ENCODE data around the gene DHX29.
A peak's percentile ranks its signal among the peaks of the same experiment; 100 is the strongest.

DHX29 gene

DNA sequence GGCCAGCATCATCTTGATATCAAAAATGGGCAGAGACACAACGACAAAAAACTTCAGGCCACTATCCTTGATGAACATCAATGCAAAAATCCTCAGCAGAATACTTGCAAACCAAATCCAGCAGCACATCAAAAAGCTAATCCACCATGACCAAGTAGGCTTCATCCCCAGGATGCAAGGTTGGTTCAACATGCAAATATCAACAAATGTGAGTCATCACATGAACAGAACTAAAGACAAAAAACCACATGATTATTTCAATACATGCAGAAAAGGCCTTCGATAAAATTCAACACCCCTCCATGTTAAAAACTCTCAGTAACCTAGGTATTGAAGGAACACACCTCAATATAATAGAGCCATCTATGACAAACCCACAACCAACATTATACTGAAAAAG lies 8.8 kb upstream of the DHX29 start:
- DNase-seq: no peak

DNA sequence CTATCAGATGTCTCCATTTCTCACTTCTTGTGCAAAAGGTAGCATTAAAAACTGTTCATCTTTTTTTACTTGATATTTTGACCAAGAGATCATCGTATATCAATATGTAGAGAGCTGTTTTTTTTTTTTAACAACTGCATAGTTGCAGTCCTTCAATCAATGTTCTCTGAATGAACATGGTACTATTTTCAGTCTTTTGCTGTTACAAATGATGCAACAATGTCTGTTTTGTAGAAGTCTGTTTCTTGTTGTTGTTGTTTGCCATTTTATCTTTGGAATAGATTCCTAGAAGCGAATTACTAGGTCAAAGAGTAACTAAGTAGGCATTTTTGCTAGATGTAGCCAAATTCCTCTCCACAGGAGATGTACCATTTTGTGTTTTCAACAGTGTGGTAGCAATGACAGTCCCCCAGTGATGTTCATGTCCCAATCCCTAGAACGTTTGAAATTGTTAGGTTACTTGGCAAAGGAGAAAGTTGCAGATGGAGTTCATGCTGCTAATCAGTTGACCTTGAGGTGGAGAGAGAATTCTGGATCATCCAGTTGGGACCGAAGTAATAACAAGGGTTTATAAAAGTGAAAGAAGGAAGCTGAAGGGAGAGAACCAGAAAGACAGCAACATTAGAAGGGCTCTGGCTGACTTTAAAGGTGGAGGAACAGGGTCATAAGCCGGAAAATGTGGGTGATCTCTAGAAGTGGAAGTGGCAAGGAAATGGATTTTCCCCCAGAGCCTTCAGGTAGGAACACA lies 6.5 kb upstream of the DHX29 start:
- no peak for DNase-seq

DNA sequence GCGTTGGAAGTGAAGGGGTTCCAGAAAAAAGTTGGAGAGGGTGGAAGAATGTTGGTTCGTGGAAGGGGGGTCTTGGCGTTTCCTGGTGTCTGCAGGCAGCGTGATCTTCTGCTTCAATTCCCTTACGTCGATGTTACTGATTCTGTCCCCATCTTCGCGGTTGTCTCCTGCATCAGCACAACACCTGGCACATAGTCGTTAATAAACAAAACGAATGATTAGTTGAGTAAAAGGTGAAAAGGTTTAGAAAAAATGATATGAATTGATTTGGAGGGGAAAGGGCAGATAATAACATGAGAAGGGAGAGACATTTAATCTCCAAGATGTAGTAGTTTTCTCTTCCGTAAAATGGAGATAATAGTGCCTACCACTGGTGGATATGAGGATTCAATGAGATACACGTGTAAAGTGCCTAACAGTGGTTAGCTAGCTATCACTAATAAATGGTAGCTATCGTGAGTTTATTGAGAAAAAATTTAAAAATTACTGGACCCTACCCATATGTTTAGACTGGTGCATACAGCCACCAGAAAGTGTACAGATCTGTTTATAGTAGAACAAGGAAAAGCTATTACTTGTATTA lies 851 bp upstream of the DHX29 start:
- DNase-seq: peak; percentile 7

DNA sequence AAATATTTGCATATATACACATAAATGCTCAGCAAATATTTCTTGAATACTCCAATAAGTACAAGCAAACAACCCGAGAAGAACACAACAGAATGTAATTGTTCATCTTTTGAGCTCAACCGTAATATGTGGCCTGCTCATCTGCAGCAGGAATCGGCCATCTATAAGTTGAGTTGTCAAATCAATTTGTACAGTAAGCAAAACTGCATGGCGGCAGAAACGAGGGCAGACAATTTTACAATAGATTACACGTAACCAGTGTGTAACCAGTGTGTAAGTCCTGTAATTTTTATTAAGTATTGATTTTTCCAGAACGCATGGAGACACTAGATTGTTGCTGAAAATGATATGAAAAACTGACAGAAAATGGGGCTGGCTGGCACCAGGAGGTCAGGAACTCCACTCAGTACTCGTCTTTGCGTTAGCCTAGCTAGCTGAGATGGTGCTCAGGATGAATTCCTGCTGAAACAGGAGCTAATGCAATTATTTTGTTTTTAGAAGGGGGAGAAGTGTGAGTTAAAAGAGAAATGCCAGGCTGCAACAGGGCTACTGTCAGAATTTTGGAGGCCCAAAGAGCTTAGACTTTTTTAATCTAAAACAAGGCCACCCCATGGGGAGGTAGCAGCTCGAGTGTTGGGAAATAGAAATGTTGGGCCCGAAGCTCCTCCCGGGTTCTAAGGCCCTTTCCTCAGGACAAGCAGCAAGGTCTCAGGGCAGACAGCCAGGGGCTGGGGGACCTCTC lies 682 bp downstream of the DHX29 start:
- DNase-seq: no peak

DNA sequence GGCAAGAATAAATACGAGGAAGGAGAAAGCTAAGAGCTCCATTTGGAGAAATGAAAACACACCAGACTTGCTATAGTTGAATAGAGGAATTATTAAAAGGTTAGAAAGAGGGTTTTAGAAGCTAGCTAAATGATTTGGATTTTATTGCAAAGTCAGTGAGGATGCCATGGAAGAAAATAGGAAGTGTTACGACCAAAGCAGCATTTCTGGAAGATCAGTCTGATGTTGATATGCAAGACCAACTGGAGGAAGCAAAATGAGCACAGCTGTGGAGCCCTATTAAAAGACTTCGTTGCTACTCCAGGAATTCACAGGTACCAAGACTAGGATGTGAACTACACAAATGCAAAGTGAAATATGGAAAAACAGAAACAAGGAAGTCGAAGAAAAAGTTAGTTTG lies 2.1 kb downstream of the DHX29 start:
- no peak for DNase-seq

DNA sequence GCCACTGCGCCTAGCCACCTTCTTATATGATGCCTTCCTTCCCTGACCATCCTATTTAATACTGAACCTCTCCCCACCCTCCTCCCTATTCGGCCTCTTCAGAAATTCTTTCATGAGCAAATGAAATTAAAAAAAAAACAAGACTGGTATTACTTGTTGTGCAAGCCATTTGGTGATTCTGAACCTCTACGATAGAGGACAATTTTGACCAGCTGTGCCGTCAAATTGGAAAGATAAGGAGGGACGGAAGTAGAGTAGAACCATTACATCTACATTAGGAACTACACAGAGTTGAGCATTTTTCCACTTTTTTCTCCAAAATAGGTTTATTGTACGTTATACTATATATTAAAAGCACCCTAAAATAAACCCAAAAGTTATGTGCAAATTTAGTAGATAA lies 2.9 kb downstream of the DHX29 start:
- DNase-seq: no peak

DNA sequence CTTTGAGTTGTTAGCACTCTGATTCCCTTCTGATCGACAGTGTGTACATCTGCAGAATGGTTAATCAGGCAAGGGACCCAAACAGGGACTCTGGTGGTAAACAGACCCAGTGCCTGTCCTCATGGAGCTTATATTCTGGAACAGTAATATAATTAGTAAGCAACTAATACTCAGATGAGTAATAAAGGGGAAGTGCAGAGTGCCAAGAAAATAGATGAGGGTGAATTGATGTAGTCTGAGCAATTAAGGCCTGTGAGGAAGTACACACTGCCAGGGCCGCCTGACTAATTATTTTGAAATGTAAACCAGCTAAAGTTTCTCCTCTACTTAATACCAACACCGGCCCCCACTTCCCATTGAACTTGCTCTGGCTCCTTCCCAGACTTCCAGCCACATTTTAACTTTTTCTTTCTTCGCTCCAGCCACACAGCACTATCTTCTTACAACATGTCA lies 4.2 kb downstream of the DHX29 start:
- no peak for DNase-seq

DNA sequence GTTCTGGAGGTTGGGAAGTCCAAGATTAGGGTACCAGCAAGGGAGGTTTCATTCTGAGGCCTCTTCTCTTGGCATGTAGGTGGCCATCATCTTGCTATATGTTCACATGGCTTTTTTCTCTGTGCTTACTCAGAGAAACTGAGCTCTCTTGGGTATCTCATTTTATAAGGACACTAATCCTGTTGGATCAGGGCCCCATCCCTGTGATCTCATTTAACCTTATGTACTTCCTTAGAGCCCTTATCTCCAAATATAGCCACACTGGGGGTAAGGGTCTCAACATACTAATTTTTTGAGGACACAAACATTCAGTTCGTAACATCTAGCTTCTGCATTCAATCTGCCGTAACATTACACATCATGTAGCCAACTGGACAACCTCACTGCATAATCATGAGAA lies 6.6 kb downstream of the DHX29 start:
- no peak for DNase-seq

DNA sequence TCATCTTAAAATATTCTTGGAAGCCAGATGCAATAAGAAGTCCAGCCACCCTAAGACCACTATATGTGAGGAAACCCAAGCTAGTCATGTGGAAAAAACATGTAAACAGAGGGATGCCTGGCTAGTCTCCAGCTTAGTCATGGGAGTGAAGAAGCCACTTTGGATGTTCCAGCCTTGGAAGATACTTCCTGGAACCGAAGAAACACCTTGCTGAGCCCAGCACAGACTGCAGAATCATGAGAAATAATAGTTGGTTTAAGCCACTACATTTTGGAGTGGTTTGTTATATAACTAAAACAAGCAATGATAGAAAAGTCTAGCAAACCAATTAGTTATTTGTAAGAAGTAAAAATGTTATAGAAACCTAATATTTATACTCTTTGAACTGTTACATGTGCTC lies 12.6 kb downstream of the DHX29 start:
- DNase-seq: no peak

DNA sequence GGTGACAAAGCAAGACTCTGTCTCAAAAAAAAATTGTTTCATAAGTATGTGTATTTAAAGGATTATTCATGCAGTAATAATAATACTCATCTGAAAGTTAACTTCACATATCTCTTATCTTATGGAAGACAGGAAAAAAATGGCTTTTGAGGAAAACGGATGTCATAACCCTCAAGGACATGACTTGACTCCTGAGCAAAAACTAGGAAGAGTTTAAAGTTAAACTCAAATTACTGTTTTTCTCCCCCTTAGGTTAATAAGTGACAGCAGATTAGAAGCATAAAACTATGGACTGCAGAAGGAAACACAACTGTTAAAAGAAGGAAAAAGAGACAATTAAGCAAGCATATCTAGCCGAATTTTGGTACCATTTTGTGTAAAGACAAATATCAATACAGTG lies 16.5 kb downstream of the DHX29 start:
- no peak for DNase-seq

DNA sequence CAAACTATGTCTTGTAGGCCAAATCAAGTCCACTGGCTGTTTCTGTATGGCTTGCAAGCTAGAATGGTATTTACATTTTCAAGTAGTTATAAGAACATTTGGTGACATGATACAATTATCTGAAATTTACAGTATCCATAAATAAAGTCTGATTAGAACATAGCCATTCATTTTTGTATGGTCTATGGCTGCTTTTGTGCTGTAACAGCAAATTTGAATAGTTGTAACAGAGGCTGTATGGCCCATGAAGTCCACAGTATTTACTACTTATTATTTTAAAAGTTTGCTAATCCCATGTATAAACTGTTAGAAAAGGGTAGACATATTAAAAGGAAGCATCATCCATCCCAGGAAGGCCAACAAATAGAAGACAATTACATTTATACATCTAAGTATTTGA lies 17.7 kb downstream of the DHX29 start:
- DNase-seq: no peak

DNA sequence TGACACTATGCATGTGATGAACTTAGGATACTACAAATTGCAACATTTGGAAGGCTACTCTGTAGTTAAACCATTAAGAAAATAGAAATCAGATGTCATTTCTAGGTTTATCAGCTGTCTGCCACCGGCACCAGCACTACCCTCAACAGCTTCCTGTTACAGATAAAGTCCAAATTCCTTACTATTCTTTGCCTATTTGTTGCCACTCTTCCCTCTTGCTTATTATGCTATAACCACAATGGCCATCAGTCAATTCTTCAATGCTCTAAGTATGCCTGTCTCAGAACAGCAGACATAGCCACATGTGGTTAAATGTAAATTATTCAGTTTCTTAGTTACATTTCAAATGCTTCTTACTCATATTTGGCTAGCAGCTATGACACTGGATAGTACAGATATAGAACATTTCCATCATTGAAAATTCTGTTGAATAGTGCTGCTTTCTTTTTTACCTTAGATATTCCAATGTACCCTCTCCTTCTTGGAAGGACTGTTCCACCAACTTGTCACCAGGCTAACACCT lies 21.0 kb downstream of the DHX29 start:
- DNase-seq: no peak

DNA sequence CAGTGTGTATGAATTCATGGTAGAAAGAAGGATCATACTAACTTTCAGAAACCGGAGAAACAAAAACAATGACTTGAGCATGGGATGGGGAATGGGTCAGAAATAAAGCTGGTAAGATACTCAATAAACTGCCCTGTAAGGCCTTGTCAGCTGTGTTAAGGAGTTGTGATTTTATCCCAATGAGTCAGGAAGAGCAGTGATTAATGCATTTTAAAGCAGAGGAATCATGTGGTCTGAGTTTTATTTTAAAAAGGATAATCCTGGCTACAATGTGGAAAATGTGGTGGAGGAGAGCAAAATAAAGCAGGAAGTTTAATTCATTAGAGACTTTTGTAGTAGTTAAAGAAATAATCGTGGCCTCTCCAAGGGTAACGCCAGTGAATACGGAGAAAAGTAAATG lies 28.7 kb downstream of the DHX29 start:
- no peak for DNase-seq

DNA sequence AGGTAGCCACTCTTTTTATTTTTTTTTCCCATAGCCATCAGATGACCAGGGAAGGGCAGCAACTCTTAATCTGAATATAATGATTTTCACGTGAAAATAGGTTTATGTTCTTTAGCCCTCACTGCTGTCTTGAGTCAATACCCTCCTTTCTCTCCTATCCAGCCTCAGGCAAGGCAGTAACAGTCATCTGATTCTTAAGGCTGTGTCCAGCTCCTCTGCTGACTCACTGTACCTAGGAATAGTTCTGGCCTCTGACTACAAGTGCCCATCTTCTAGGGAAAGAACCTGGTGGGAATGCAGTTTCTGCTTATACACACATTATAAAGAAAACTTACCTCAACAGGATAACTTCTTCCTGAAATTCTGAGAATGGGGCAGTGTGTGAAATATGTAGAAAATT lies 30.7 kb downstream of the DHX29 start:
- DNase-seq: no peak

DNA sequence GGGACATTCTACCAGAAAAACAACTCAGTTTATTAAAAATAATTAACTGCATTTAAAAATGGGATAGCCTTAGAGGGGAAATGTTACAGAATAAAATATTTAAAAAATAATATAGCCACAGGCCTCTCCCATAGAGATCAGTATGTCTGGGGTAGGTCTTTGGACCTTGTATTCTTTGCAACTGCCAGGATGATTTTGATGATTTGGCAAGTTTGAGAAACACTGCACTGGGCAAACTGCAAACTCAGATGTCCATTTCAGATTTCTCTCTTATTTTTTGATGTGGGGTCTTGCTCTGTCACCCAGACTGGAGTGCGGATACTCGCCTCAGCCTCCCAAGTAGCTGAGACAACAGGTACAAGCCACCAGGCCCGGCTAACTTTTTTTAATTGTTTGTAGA lies 49.2 kb downstream of the DHX29 start:
- DNase-seq: no peak

DNA sequence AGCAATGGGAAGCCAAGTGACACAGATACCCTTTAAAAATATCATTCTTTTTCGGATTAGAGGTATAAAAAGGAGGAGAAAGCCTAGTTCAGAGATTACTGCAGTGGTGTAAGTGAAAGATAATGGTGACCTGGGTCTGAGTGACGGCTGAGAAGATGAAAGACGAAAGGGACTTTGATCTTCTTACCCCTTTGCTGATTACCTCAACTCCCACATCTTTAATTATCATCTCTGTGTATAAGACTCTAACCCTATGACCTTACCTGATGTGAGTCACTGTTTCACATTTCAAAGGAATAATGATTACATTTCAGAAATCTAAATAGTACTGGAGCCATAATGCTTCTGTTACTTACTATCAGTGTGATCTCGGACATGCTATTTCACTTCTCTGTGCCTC lies 52.7 kb downstream of the DHX29 start:
- DNase-seq: no peak

DNA sequence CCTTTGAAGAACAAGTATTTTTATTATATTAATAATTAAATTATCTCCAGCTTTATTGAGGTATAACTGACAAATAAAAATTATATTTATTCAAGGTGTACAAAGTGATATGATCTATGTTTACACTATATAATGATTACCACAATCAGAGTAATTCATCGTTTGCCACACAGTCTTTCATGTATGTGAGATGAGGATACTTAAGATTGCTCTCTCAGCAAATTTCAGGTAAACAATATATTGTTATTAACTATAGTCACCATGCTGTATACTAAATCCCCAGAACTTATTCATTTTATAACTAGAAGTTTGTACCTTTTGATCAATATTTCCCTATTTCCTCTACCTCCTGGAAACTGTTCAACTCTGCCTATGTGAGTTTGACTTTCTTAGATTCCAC lies 57.4 kb downstream of the DHX29 start:
- no peak for DNase-seq

DNA sequence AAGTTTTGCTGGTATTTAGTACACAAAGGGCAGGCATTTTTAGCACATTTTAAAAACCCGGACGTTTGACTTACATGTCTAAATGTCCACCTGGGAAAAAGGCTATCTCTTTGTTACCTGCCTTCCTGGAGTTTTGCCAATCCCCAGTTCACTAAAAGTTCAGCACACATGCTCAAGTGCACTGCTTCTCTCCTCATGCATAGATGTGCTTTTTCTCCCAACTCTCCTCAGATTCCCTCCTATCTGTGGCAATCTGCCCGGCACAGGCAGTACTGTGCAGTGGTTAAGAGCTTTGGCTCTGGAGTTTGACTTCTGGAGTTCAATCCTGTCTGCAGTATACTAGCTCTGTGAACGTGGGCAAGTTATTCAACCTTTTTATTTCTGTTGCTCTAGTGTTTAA lies 65.7 kb downstream of the DHX29 start:
- DNase-seq: no peak

DNA sequence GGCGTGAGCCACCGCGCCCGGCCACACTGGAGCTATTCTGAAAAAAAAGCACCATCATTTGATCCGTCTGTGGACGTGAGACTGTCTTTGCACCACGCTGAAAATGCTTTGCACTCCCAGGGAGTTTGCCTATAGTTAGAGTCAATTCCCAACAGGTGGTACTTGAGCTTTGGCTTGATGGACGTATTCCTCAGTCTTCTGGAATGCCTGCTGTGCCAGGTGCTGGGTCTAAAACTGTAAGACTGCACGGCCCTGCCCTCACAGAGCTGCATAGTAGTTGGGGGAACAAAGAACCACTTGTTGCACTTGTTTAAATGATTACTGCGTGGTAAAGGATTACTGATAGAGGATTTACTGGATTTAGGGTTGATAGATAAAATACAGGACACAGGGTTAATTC lies 70.7 kb downstream of the DHX29 start:
- DNase-seq: no peak

DNA sequence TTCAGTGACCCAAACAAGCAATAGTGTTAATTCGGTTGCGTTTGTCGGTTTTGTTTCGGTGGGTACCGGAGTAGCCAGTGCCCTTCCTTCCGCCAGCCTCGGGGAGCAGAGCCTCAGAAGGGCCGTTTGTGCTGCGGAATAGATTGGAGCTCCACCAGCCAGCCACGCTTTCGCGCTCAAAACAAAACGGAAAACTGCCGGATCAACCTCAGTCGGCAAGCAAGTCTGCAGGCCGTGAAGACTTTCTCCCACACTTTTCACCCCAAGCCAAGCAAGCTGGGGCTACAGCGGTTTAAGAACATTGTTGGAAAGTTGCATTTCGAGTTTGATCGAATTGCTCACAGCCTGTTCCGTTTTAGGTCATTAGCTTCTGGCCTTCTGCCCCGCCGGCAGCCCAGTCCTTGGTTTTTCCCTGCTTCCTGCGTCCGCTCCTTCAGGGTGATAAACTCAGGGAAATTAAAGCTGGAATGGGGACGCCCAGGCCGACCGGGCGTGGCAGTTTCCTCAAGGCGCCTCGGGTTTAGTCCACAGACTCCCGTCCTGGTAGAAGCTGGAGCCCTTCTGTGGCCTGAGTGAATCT lies 73.3 kb downstream of the DHX29 start:
- DNase-seq: peak; percentile 63

DNA sequence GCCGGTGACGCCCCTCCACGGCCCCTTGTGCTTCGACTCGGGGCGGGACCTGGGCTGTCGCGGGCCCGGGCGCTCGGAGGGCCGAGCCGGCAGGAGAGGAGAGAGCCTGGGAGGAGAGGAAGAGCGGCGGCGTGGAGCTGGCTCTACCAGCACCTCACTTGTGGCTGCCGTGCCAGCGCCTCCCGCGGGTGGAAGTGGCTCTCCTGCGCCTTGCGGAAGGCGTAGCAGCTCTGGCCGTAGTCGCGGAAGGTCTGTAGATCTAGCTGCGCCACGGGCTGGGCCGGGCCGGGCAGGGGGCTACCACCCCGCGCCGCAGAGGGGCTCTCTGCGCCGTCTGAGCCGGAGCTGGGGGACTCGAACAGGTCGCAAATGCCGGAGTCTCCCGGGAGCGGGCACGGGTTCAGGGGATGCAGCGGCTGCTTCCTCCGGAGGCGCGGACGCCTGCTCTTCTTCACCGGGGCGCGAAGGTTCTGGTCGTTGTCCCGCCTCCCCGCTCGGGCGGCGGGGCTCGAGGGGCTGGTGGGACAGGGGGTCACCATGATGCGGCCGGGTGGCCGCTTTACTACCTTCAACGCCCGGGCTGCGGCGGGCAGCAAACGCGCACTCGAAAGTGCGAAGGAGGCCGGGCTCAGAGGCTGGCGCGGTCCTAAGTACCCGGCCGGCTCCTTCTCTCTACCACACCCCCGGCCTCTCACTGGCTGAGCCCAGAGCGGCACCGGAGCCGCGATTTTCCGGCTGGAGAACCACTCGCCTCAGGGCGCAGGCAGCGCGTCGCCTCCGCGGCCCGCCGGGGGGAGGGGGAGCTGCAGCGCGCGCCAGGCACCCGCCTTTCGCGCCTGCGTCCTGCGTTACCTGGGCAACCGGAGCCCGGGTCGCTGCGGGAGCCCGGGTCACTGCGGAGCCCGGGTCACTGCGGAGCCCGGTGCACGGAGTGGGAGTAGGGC lies 74.2 kb downstream of the DHX29 start, which contains the start of gene CCNO:
CCNO (minus strand) TSS at position 624 of the 944 bp plus-strand sequence; CDS start at position 539, 85 bp downstream.
- peak; percentile 88 for DNase-seq

DNA sequence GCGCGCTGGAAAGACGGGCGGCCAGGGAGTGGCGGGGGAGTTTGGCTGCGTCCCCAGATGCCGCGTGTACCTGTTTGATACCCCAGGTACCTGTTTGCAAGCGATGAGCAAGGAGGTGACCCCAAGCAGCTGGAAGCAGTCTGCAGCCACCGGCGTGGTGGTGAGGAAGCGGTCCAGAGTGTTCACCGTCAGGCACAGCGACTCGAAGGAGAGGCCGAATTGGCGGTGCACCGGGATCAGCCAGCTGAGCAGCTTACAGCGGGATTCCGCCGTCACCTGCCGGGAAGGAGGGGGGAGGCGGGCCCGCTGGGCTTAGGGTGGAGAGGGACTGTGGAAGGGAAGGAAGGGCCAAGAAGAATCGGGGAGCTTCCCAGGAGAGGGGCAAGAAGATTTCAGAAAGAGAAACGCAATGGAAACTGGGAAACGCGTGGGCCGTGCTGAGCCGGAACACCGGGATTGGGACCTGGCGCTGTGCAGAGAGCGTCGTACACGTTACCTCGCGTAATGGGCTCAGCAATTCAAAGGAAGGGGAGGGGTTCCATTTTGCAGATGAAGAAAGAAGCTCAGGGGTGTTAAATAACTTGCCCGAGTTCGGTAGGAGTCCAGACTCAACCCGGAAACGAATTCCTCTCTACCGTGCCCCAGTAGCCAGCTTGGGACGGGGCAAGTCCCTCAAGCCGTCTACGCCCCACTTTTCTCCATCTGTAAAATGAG lies 75.1 kb downstream of the DHX29 start:
- peak; percentile 37 for DNase-seq
